CD4-positive, alpha-beta memory T cell (primary cell): Measurements from ENCODE around the gene RNF208. TPM values are rescaled to one million over a fixed set of nuclear protein-coding genes. Genes with fewer than 3 reads are reported as not detected.

Experiments used
- CTCF ChIA-PET: fragments of 350-600 bp; sonication (Branson Sonifier 250); formaldehyde crosslinking; loops from one replicate; lab custom pipeline; 2021; ENCODE audit warnings: inconsistent platforms; ENCODE audit not compliant: partially characterized antibody; lab: Charles Lee
- POLR2A ChIA-PET: fragments of 350-600 bp; sonication (Branson Sonifier 250); formaldehyde crosslinking; loops from one replicate; lab custom pipeline; 2021; ENCODE audit not compliant: partially characterized antibody; lab: Charles Lee
- DNase-seq, 5 donors: peaks; one replicate each; pipeline versions ENCODE4 v3.0.0 to v3.0.0-alpha.2; 2020 to 2022; ENCODE audit warnings: mixed read lengths in 1 of 5
- H3K27ac ChIP-seq: one replicate; pipeline ENCODE4 v1.7.0; 2013; ENCODE audit warnings: low read depth, low read length
- H3K27me3 ChIP-seq: 2 replicates; pipeline ENCODE4 v1.7.0; 2013; ENCODE audit warnings: mild to moderate bottlenecking, low read length, moderate library complexity; ENCODE audit not compliant: insufficient read depth
- H3K36me3 ChIP-seq: 2 replicates; pipeline ENCODE4 v1.7.0; 2013; ENCODE audit warnings: mild to moderate bottlenecking, low read length, moderate library complexity; ENCODE audit not compliant: insufficient read depth
- H3K4me1 ChIP-seq: 2 replicates; pipeline ENCODE4 v1.7.0; 2013; ENCODE audit warnings: mild to moderate bottlenecking, low read length, moderate library complexity; ENCODE audit not compliant: insufficient read depth
- H3K4me3 ChIP-seq, 2 donors: one replicate each; pipeline ENCODE4 v1.7.0; 2013; ENCODE audit warnings: low read length in 2 of 2, mild to moderate bottlenecking in 1 of 2
- H3K9me3 ChIP-seq, 2 donors: one replicate each; pipeline ENCODE4 v1.7.0; 2013; ENCODE audit warnings: low read length in 2 of 2, control low read depth in 1 of 2; ENCODE audit not compliant: control insufficient read depth in 1 of 2
- H3K27ac Mint-ChIP-seq, 7 donors: one replicate each; pipeline ENCODE4 v1.8.0; 2020 to 2021; ENCODE audit warnings: mixed read lengths in 7 of 7, mild to moderate bottlenecking in 6 of 7, inconsistent platforms in 3 of 7, moderate library complexity in 3 of 7
- H3K27me3 Mint-ChIP-seq, 2 donors: one replicate each; pipeline ENCODE4 v1.8.0; 2020 to 2021; ENCODE audit warnings: mixed read lengths in 2 of 2
- H3K36me3 Mint-ChIP-seq, 2 donors: one replicate each; pipeline ENCODE4 v1.8.0; 2020 to 2021; ENCODE audit warnings: mixed read lengths in 2 of 2, inconsistent platforms in 1 of 2, mild to moderate bottlenecking in 1 of 2
- H3K4me1 Mint-ChIP-seq, 4 donors: one replicate each; pipeline ENCODE4 v1.8.0; 2020 to 2021; ENCODE audit warnings: mixed read lengths in 4 of 4, mild to moderate bottlenecking in 1 of 4
- H3K4me3 Mint-ChIP-seq, 8 donors: one replicate each; pipeline ENCODE4 v1.8.0; 2020 to 2021; ENCODE audit warnings: mixed read lengths in 8 of 8, mild to moderate bottlenecking in 7 of 8, moderate library complexity in 6 of 8, inconsistent platforms in 3 of 8
- H3K9me3 Mint-ChIP-seq, 8 donors: one replicate each; pipeline ENCODE4 v1.8.0; 2020 to 2021; ENCODE audit warnings: mixed read lengths in 8 of 8, mild to moderate bottlenecking in 5 of 8, inconsistent platforms in 3 of 8, moderate library complexity in 1 of 8
- intact Hi-C: fragments of 100-400 bp; cut with micrococcal nuclease; formaldehyde crosslinking; loops from one replicate; pipeline ENCODE4 v1.15.1; 2023
- polyA plus RNA-seq, 2 donors: library from polyadenylated mRNA; unstranded; fragments of 300-500 nt; fragmentation: Illumina TruSeq; gene quantifications; one replicate each; pipeline ENCODE4 v1.2.3, GENCODE V29; 2021
- total RNA-seq, 2 experiments: library from RNA; stranded (reverse); gene quantifications; one replicate each; pipeline ENCODE4 v1.2.3, GENCODE V29; 2021

The RNF208 gene
- total and polyA plus RNA-seq, 4 experiments from 2014 or later, result 0.64 to 1.3 TPM; not detected in 2

DNA sequence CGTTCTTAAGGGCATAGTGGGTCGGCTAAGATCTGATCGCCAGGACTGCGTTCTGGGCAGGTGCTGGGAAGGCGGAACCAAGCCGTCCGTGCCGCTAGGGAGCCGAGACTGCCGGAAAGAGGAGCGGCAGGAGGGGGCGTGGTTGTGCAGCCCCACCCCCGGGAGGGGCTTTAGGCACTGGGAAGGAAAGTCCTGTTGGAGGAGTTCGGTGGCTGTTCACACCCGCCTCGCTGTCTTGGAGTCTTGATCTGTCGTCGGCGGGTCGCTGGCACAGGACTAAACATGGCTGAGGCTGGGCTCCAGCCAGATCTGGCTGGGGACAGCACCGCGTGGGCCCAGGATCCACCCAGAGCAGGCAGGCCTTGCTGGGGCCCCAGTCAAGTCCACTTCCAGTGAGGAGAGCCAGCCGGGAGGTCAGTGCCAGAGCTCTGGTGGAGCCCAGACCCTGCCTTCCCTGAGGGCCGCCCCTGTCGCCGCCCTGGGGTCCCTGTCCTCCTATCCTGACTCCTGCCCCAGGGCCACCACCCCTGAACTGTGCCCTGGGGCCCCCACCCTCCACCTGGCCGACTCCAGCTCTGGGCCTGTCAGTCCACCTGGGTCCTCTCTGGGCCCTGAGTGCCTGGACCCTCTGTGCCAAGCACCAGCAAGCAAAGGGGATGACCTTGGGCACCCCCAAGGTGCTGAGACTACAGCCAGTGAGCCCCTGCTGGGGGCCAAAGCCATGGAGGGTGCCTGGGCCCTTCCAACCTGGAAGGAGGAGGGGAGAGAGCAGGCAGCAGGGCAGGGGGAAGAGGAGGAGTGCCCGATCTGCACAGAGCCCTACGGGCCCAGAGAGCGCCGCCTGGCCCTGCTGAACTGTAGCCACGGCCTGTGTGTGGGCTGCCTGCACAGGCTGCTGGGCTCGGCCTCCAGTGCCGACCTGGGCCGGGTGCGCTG is 4.5 kb downstream of the RNF208 start:
- CTCF ChIA-PET, result no interaction called here
- H3K27ac Mint-ChIP-seq, result no peak overlapping the region
- no peaks in the 10 kb centered on the region for H3K9me3 Mint-ChIP-seq
- no peaks in the 10 kb centered on the region for H3K27me3 Mint-ChIP-seq
- Histone ChIP-seq H3K4me3 (no peak overlapping the region), H3K27me3 (no peaks in the 10 kb centered on the region), H3K36me3 (no peaks in the 10 kb centered on the region), H3K9me3 (no peaks in the 10 kb centered on the region), H3K27ac (no peak overlapping the region), H3K4me1 (peaks cover 2% of the 10 kb centered on the region)
- H3K4me3 Mint-ChIP-seq, result peak overlapping the region in 1 of 8 donors; percentile 10
- no peaks in the 10 kb centered on the region for H3K36me3 Mint-ChIP-seq
- intact Hi-C loops, result no loop called here
- DNase-seq, result no peak
- POLR2A ChIA-PET, result interaction anchor here (0.9 to 6.8 kb wide), 4 partner anchors 17 to 105 kb away, joined by 3 to 61 read pairs (median 5); partner anchors contain the start of genes ANAPC2, SSNA1 and TPRN
- no peaks in the 10 kb centered on the region for H3K4me1 Mint-ChIP-seq

DNA sequence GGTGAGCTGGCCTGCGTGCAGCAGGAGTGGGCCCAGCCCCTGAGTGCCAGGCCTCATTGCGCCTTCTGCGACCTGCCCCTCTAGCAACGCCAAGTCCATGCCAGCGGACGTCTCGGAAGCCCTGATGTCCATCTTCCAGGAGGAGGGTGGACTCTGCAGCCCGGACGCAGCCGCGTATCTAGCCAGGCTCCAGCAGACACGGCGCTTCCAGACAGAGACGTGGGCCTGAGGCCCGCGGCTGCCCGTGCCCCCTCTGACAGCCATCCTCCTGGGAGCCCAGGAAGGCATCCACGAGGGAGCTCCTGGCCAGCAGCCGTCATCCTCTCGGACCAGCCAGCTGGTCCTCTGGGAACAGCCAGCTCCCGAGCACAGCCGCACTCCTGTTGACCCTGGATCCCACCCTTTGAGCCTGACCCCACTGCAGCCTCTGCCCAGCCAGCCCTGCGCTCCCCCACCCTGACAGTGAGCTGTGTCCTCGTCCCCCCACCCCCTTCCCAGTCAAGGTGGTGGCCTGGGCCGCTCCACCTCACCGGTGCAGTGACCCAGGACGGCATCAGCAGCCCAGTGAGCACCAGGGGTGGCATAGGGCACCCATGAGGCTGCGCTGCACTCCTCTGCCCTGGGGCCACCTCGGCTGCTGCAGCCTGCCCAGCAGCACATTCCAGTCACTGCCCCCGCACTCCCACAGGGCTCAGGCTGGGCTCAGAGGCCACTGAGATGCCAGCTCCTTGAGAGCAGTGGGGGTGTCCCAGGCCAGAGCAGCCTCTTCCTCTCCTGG is 5.7 kb downstream of the RNF208 start:
- Histone ChIP-seq H3K36me3 (no peaks in the 10 kb centered on the region), H3K27ac (no peak overlapping the region), H3K4me1 (no peaks in the 10 kb centered on the region), H3K4me3 (no peak overlapping the region), H3K9me3 (no peaks in the 10 kb centered on the region), H3K27me3 (no peaks in the 10 kb centered on the region)
- ChIA-PET CTCF (interaction anchor here (1.6 to 3.0 kb wide), 2 partner anchors 20 to 25 kb away, joined by 4 to 10 read pairs; no protein-coding TSS in a partner anchor), POLR2A (interaction anchor here (0.8 to 2.0 kb wide), 3 partner anchors 16 to 104 kb away, joined by 3 to 7 read pairs (median 3); partner anchors contain the start of gene TPRN)
- Mint-ChIP-seq H3K4me1 (no peaks in the 10 kb centered on the region), H3K9me3 (no peaks in the 10 kb centered on the region), H3K27me3 (no peaks in the 10 kb centered on the region), H3K36me3 (no peaks in the 10 kb centered on the region), H3K27ac (no peak overlapping the region), H3K4me3 (no peak overlapping the region)
- no peak for DNase-seq
- intact Hi-C loops, result no loop called here

DNA sequence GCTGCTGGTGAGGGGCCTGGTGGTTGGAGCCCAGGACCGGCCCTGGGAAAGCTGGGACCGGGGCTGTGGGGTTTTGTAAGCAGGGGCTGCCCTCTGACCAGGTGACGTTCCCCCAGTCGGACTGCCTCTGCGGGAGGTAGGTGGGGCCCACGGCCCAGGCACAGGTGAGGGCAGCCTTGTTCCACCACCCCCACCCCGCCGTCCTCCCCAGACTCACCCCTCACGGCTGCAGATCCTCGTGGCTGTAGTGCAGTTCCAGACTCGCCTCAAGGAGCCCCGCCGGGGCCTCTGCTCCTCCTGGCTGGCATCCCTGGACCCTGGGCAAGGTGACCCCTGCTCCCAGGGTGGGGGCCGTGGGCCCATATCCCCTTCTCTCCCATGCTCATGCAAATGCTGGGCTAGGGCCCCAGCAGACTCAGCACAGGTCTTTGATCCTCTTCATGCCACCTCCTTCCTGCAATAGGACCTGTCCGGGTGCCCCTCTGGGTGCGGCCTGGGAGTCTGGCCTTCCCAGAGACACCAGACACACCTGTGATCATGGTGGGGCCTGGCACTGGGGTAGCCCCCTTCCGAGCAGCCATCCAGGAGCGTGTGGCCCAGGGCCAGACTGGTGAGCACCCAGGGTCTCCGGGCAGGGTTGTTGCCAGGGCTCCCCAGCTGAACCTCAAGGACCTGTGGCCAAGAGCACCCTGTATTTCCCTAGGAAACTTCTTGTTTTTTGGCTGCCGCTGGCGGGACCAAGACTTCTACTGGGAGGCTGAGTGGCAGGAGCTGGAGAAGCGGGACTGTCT is 6.6 kb downstream of the RNF208 start:
- Mint-ChIP-seq H3K4me3 (no peak overlapping the region), H3K9me3 (no peaks in the 10 kb centered on the region), H3K4me1 (peaks cover 0 to 1% (median 0%) of the 10 kb centered on the region in 4 donors), H3K27ac (peak overlapping the region in 1 of 7 donors; percentile 27), H3K36me3 (no peaks in the 10 kb centered on the region), H3K27me3 (no peaks in the 10 kb centered on the region)
- DNase-seq, result no peak
- intact Hi-C loops, result no loop called here
- POLR2A ChIA-PET, result interaction anchor here (0.8 to 1.6 kb wide), 2 partner anchors 10 to 30 kb away, joined by 3 to 7 read pairs; partner anchors contain the start of genes NDOR1 and TMEM203
- H3K36me3 ChIP-seq, result no peaks in the 10 kb centered on the region
- no peaks in the 10 kb centered on the region for H3K27me3 ChIP-seq
- no peaks in the 10 kb centered on the region for H3K4me1 ChIP-seq
- CTCF ChIA-PET, result interaction anchor here (1.6 to 3.0 kb wide), 2 partner anchors 21 to 24 kb away, joined by 4 to 10 read pairs; no protein-coding TSS in a partner anchor
- H3K4me3 ChIP-seq, result no peak overlapping the region
- no peaks in the 10 kb centered on the region for H3K9me3 ChIP-seq
- no peak overlapping the region for H3K27ac ChIP-seq

DNA sequence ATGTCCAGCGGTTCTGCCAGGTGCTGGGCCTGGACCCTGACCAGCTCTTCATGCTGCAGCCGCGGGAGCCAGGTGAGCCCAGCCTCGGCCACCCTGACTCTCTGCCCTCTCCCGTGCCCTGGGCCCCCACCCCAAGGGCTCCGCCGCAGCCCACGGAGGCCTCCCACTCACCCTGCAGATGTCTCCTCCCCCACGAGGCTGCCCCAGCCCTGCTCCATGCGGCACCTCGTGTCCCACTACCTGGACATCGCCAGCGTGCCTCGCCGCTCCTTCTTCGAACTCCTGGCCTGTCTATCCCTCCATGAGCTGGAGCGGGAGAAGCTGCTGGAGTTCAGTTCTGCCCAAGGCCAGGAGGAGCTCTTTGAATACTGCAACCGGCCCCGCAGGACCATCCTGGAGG is 7.4 kb downstream of the RNF208 start:
- Histone ChIP-seq H3K9me3 (no peaks in the 10 kb centered on the region), H3K27me3 (no peaks in the 10 kb centered on the region), H3K4me3 (no peak overlapping the region), H3K36me3 (no peaks in the 10 kb centered on the region), H3K4me1 (no peaks in the 10 kb centered on the region), H3K27ac (no peak overlapping the region)
- CTCF ChIA-PET, result interaction anchor here (3.0 kb wide), 1 partner anchor 22 kb away, joined by 10 read pairs; no protein-coding TSS in a partner anchor
- DNase-seq, result no peak
- no peaks in the 10 kb centered on the region for H3K27me3 Mint-ChIP-seq
- H3K9me3 Mint-ChIP-seq, result no peaks in the 10 kb centered on the region
- no peak overlapping the region for H3K4me3 Mint-ChIP-seq
- no peaks in the 10 kb centered on the region for H3K36me3 Mint-ChIP-seq
- intact Hi-C loops, result no loop called here
- H3K27ac Mint-ChIP-seq, result peak overlapping the region in 1 of 7 donors; percentile 27
- POLR2A ChIA-PET, result interaction anchor here (1.6 kb wide), 1 partner anchor 9 kb away, joined by 7 read pairs; the partner anchor contains the start of genes NDOR1 and TMEM203
- H3K4me1 Mint-ChIP-seq, result peaks cover 0 to 1% (median 0%) of the 10 kb centered on the region in 4 donors

DNA sequence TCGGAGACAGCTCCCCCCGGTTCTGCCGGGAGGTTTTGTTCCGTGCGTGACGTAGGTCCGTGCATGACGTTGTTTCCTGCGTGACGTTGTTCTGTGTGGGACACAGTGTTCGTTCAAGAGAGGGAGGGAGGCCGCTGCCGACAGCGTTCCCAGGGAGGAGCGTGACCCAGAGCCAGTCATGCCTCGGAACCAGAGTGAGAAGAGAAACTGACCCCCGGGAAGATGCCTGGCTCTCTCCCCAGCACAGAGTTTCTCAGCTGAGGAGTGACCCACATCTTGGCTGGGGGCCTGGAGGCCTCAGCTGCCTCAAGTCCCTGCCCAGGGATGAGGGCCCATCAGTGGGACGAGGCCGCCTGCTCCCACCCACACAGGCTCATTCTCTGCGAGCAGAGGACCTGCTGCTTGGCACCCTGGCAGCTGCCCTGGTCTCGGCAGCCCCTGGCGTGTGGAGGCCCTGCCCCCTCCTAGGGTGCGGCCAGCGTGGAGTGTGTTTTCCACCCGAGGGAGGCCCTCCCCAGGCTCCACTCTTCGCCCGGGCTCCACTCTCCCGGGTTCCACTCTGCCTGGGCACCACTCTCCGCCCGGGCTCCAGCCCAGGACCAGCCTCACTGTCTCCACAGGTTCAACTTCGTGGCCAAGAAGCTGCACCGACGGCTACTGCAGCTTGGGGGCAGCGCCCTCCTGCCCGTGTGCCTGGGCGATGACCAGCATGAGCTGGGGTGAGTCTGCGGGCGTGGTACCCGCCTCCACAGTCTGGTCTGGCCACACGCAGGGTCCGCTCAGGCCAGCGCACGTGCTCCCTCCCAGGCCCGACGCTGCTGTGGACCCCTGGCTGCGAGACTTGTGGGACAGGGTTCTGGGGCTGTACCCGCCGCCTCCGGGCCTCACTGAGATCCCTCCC is 8.6 kb downstream of the RNF208 start:
- intact Hi-C loops, result no loop called here
- peaks cover 0 to 4% of the 10 kb centered on the region in 2 donors for H3K36me3 Mint-ChIP-seq
- Histone ChIP-seq H3K9me3 (no peaks in the 10 kb centered on the region), H3K36me3 (no peaks in the 10 kb centered on the region), H3K27ac (no peak overlapping the region), H3K4me3 (no peak overlapping the region), H3K4me1 (no peaks in the 10 kb centered on the region), H3K27me3 (no peaks in the 10 kb centered on the region)
- H3K4me3 Mint-ChIP-seq, result no peak overlapping the region
- H3K4me1 Mint-ChIP-seq, result peaks cover 0 to 4% (median 2%) of the 10 kb centered on the region in 4 donors
- no peaks in the 10 kb centered on the region for H3K27me3 Mint-ChIP-seq
- H3K27ac Mint-ChIP-seq, result peak overlapping the region in 1 of 7 donors; percentile 27
- DNase-seq, result no peak
- ChIA-PET POLR2A (interaction anchor here (1.6 kb wide), 1 partner anchor 8 kb away, joined by 7 read pairs; the partner anchor contains the start of genes NDOR1 and TMEM203), CTCF (no interaction called here)
- H3K9me3 Mint-ChIP-seq, result no peaks in the 10 kb centered on the region

DNA sequence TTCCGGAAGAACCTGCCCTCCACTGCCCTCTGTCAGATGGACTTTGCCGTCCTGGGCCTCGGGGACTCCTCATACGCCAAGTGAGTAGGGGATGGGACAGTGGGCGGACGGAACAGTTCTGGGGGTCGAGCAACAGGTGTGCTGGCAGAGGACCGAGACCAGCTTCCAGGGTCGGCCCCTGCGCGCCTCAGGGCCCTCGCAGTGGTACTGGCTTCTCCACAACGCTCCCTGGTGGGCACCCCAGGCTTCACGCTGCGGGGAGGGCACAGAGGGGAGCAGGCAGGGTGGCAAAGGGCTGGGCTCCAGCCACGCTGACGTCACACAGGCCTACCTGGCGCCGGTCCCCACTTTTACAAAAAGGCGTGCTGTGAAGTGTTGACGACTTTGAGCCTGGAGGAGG is 9.5 kb downstream of the RNF208 start:
- intact Hi-C loops, result no loop called here
- Mint-ChIP-seq H3K36me3 (peaks cover 2 to 6% of the 10 kb centered on the region in 2 donors), H3K4me1 (peaks cover under 1 to 7% (median 5%) of the 10 kb centered on the region in 4 donors), H3K27me3 (no peaks in the 10 kb centered on the region), H3K9me3 (no peaks in the 10 kb centered on the region), H3K27ac (no peak overlapping the region), H3K4me3 (no peak overlapping the region)
- ChIA-PET POLR2A (no interaction called here), CTCF (no interaction called here)
- Histone ChIP-seq H3K4me3 (no peak overlapping the region), H3K4me1 (no peaks in the 10 kb centered on the region), H3K9me3 (no peaks in the 10 kb centered on the region), H3K27ac (no peak overlapping the region), H3K27me3 (no peaks in the 10 kb centered on the region), H3K36me3 (no peaks in the 10 kb centered on the region)
- DNase-seq, result no peak
